ENCODE data around the gene HAL. TPM values are rescaled to one million over a fixed set of nuclear protein-coding genes. Genes with fewer than 3 reads are reported as not detected.

The HAL gene
- polyA plus RNA-seq, 1 of the 3 experiments (the other 2 are of a cell fraction): 0.08 TPM

DNA sequence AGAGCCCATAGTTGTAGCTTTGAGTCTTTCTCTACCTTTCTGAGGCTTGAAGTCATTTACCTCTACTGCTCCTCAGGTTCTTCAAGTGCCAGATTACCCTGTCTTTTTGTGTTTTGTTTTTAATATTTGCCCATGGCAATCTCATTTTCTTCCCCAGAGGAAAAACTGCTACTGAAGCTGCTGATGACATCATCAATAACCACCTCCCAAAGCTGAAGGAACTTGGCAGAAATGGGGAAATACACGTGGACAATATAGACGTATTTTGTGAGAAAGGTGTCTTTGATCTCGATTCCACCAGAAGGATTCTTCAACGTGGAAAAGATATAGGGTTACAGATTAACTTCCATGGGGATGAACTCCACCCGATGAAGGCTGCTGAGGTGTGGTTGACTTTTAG, 35.9 kb downstream of the HAL start (continued):
- TF ChIP-seq, protein P1, sequence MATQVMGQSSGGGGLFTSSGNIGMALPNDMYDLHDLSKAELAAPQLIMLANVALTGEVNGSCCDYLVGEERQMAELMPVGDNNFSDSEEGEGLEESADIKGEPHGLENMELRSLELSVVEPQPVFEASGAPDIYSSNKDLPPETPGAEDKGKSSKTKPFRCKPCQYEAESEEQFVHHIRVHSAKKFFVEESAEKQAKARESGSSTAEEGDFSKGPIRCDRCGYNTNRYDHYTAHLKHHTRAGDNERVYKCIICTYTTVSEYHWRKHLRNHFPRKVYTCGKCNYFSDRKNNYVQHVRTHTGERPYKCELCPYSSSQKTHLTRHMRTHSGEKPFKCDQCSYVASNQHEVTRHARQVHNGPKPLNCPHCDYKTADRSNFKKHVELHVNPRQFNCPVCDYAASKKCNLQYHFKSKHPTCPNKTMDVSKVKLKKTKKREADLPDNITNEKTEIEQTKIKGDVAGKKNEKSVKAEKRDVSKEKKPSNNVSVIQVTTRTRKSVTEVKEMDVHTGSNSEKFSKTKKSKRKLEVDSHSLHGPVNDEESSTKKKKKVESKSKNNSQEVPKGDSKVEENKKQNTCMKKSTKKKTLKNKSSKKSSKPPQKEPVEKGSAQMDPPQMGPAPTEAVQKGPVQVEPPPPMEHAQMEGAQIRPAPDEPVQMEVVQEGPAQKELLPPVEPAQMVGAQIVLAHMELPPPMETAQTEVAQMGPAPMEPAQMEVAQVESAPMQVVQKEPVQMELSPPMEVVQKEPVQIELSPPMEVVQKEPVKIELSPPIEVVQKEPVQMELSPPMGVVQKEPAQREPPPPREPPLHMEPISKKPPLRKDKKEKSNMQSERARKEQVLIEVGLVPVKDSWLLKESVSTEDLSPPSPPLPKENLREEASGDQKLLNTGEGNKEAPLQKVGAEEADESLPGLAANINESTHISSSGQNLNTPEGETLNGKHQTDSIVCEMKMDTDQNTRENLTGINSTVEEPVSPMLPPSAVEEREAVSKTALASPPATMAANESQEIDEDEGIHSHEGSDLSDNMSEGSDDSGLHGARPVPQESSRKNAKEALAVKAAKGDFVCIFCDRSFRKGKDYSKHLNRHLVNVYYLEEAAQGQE (IDR thresholded peaks at IDR 0.05; ENCODE audit: low read depth, low read length): no peak

GRCh38 chr12:95959107-95959506, 37.0 kb downstream of the HAL start:
- H3K79me2 ChIP-seq (ENCODE audit: insufficient read depth): no peaks in the 10 kb centered on the region
- H2AFZ ChIP-seq (ENCODE audit: low read depth): no peak overlapping the region
- 63% methylated on average over 1 of the region's 1 CpG for WGBS (ENCODE audit: low lambda C conversion rate)
- no peaks in the 10 kb centered on the region for H3F3A ChIP-seq (replicated peaks; ENCODE audit: insufficient read depth)
- TF ChIP-seq, protein P2, sequence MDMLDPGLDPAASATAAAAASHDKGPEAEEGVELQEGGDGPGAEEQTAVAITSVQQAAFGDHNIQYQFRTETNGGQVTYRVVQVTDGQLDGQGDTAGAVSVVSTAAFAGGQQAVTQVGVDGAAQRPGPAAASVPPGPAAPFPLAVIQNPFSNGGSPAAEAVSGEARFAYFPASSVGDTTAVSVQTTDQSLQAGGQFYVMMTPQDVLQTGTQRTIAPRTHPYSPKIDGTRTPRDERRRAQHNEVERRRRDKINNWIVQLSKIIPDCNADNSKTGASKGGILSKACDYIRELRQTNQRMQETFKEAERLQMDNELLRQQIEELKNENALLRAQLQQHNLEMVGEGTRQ (IDR thresholded peaks at IDR 0.05; ENCODE audit: borderline replicate concordance, low read depth, low read length): no peak
- no peak for TF ChIP-seq CHD2 (IDR thresholded peaks at IDR 0.05; ENCODE audit: low read length, partially characterized antibody)
- no peak for TF ChIP-seq FOSL2 (IDR thresholded peaks at IDR 0.05; ENCODE audit: borderline replicate concordance, low read depth)
- TF ChIP-seq CTCF (IDR thresholded peaks at IDR 0.05): peak; percentile 39
- TF ChIP-seq RAD21 (IDR thresholded peaks at IDR 0.05; ENCODE audit: low read length): peak; percentile 73
- no peak for TF ChIP-seq TCF12 (IDR thresholded peaks at IDR 0.05)
- TF ChIP-seq MXI1 (IDR thresholded peaks at IDR 0.05; ENCODE audit: low read depth, low read length): no peak
- no peak for TF ChIP-seq RFX5 (IDR thresholded peaks at IDR 0.05; ENCODE audit: low read length)
- TF ChIP-seq SMC3 (IDR thresholded peaks at IDR 0.05; ENCODE audit: low read depth, low read length): peak; percentile 40; the same call in 1 of the 2 replicates
- TF ChIP-seq POLR2AphosphoS5 (IDR thresholded peaks at IDR 0.05; ENCODE audit: low read depth, low read length): no peak
- TF ChIP-seq RXRA (IDR thresholded peaks at IDR 0.05; ENCODE audit: borderline replicate concordance, low read depth): no peak
- H3K4me2 ChIP-seq: no peak overlapping the region
- no peaks in the 10 kb centered on the region for H3K27me3 ChIP-seq (ENCODE audit: insufficient read depth)
- no peaks in the 10 kb centered on the region for H3K36me3 ChIP-seq (replicated peaks in 1 of 2; ENCODE audit: control insufficient read depth in 1 of 2, insufficient read depth in 2 of 2, low read length in 1 of 2)
- no peaks in the 10 kb centered on the region for H3K4me1 ChIP-seq (ENCODE audit: control insufficient read depth in 1 of 2, insufficient read depth in 2 of 2, low read depth in 1 of 2, low read length in 1 of 2)
- POLR2A ChIA-PET: interaction anchor here (0.7 kb wide), 1 partner anchor 16 kb away, joined by 3 read pairs; the partner anchor contains the start of genes AMDHD1 and CCDC38
- H3K4me3 ChIP-seq (ENCODE audit: low read depth in 2 of 2, low read length in 1 of 2): no peak overlapping the region
- no peak overlapping the region for H3K9ac ChIP-seq
- H4K20me1 ChIP-seq (ENCODE audit: insufficient read depth): no peaks in the 10 kb centered on the region
- H3K9me3 ChIP-seq: no peaks in the 10 kb centered on the region
- no peak overlapping the region for H3K27ac ChIP-seq (ENCODE audit: low read depth in 2 of 2, low read length in 1 of 2)
- DNase-seq: peak; percentile 53
- CTCF ChIA-PET: interaction anchor here (0.7 to 10.3 kb wide), 6 partner anchors 15 to 60 kb away, joined by 3 to 105 read pairs (median 7); no protein-coding TSS in a partner anchor
- no peaks in the 10 kb centered on the region for H3K9me2 ChIP-seq
